OCI-LY3 (cell line): ENCODE results near the gene MNAT1.

Source experiments
- H2AFZ ChIP-seq: fragments of 200-600, 300-600 bp; shearing (Covaris generic); 2 replicates; pipeline ENCODE4 v1.6.0; 2014; ENCODE audit warnings: antibody characterized with exemption, low read depth, low read length
- H3K27ac ChIP-seq: fragments of 200-600, 300-600 bp; sonication (generic); 2 replicates; pipeline ENCODE4 v1.5.1; 2014; ENCODE audit warnings: mild to moderate bottlenecking, low read length, moderate library complexity, mixed read lengths
- H3K27me3 ChIP-seq: fragments of 200-600, 300-600 bp; sonication (generic); 2 replicates; pipeline ENCODE4 v1.6.1; 2014; ENCODE audit warnings: low read depth, low read length, mixed read lengths
- H3K36me3 ChIP-seq: fragments of 200-600, 300-600 bp; sonication (generic); replicated peaks from 2 replicates; pipeline ENCODE3; 2014; ENCODE audit warnings: low read depth, low read length, mixed read lengths
- H3K4me1 ChIP-seq: fragments of 300-600, 200-600 bp; sonication (generic); 2 replicates; pipeline ENCODE4 v1.6.1; 2014; ENCODE audit warnings: low read length, mixed read lengths
- H3K4me2 ChIP-seq: fragments of 200-600, 300-600 bp; sonication (generic); 2 replicates; pipeline ENCODE4 v1.6.1; 2014; ENCODE audit warnings: low read length, mixed read lengths
- H3K4me3 ChIP-seq: fragments of 300-600, 200-600 bp; sonication (generic); 2 replicates; pipeline ENCODE4 v1.5.1; 2014; ENCODE audit warnings: antibody characterized with exemption, mild to moderate bottlenecking, low read length, moderate library complexity
- H3K79me2 ChIP-seq: fragments of 300-600, 200-600 bp; shearing (Covaris generic); 2 replicates; pipeline ENCODE4 v1.6.1; 2014; ENCODE audit warnings: mild to moderate bottlenecking, low read length, mixed read lengths
- H3K9ac ChIP-seq: fragments of 300-600, 200-600 bp; shearing (Covaris generic); 2 replicates; pipeline ENCODE4 v1.6.0; 2014; ENCODE audit warnings: mild to moderate bottlenecking, low read length, moderate library complexity
- H3K9me3 ChIP-seq: fragments of 200-600, 300-600 bp; shearing (Covaris generic); 2 replicates; pipeline ENCODE4 v1.6.1; 2014; ENCODE audit warnings: low read length, mixed read lengths; ENCODE audit not compliant: insufficient read depth
- H4K20me1 ChIP-seq: fragments of 200-600, 300-600 bp; sonication (generic); 2 replicates; pipeline ENCODE4 v1.6.1; 2016; ENCODE audit warnings: low read length, mixed read lengths; ENCODE audit not compliant: insufficient read depth
- CTCF ChIP-seq: fragments of 200-600, 300-600 bp; sonication (generic); IDR thresholded peaks from 2 replicates; pipeline ENCODE4 v1.5.1; 2014; ENCODE audit warnings: antibody characterized with exemption, low read length, low read depth
- EZH2phosphoT487 ChIP-seq: fragments of 200-600 bp; shearing (Covaris generic); IDR thresholded peaks from 2 replicates; pipeline ENCODE4 v1.6.1; 2018; ENCODE audit warnings: antibody characterized with exemption, mixed run types, low read depth

MNAT1 gene

GRCh38 chr14:60756847-60757246 is 22.3 kb downstream of the MNAT1 start:
- Histone ChIP-seq H3K4me3 (no peak overlapping the region), H4K20me1 (peaks cover 48% of the 10 kb centered on the region), H3K27me3 (no peaks in the 10 kb centered on the region), H3K27ac (no peak overlapping the region), H3K79me2 (peaks cover 30% of the 10 kb centered on the region), H3K4me2 (no peak overlapping the region), H3K36me3 (no peaks in the 10 kb centered on the region), H3K9ac (no peak overlapping the region), H3K9me3 (no peaks in the 10 kb centered on the region), H2AFZ (no peak overlapping the region), H3K4me1 (peaks cover 21% of the 10 kb centered on the region)
- TF ChIP-seq CTCF: no peak
- TF ChIP-seq EZH2phosphoT487: no peak

GRCh38 chr14:60757567-60758002 is 23.0 kb downstream of the MNAT1 start:
- TF ChIP-seq EZH2phosphoT487 (no peak), CTCF (no peak)
- Histone ChIP-seq H2AFZ (no peak overlapping the region), H3K27ac (no peak overlapping the region), H3K4me2 (no peak overlapping the region), H3K36me3 (no peaks in the 10 kb centered on the region), H4K20me1 (peaks cover 48% of the 10 kb centered on the region), H3K9ac (no peak overlapping the region), H3K9me3 (no peaks in the 10 kb centered on the region), H3K4me3 (no peak overlapping the region), H3K27me3 (no peaks in the 10 kb centered on the region), H3K79me2 (peaks cover 30% of the 10 kb centered on the region), H3K4me1 (peaks cover 21% of the 10 kb centered on the region)

- no peak overlapping the region for H3K27ac ChIP-seq
- peaks cover 11% of the 10 kb centered on the region for H3K4me1 ChIP-seq
- H3K79me2 ChIP-seq: peaks cover 20% of the 10 kb centered on the region
These were observed 24.3 kb downstream of the MNAT1 start for GRCh38 chr14:60758885-60759284.

GRCh38 chr14:60760209-60760608 is 25.6 kb downstream of the MNAT1 start:
- no peaks in the 10 kb centered on the region for H3K36me3 ChIP-seq
- peaks cover 36% of the 10 kb centered on the region for H4K20me1 ChIP-seq
- H3K27me3 ChIP-seq: no peaks in the 10 kb centered on the region
- no peak overlapping the region for H3K4me2 ChIP-seq
- no peak overlapping the region for H3K9ac ChIP-seq
- no peak overlapping the region for H3K4me3 ChIP-seq
- peaks cover 24% of the 10 kb centered on the region for H3K79me2 ChIP-seq
- H3K9me3 ChIP-seq: no peaks in the 10 kb centered on the region
- TF ChIP-seq CTCF (no peak), EZH2phosphoT487 (no peak)
- H3K27ac ChIP-seq: no peak overlapping the region
- H3K4me1 ChIP-seq: peaks cover 10% of the 10 kb centered on the region; the same call in 1 of the 2 replicates
- no peak overlapping the region for H2AFZ ChIP-seq

More at GRCh38 chr14:60758885-60759284, 24.3 kb downstream of the MNAT1 start:
- TF ChIP-seq CTCF (no peak), EZH2phosphoT487 (no peak)
- Histone ChIP-seq H3K36me3 (no peaks in the 10 kb centered on the region), H4K20me1 (peaks cover 38% of the 10 kb centered on the region), H3K4me2 (no peak overlapping the region), H2AFZ (no peak overlapping the region), H3K4me3 (no peak overlapping the region), H3K9me3 (no peaks in the 10 kb centered on the region), H3K27me3 (no peaks in the 10 kb centered on the region), H3K9ac (no peak overlapping the region)
